KG1 (cell line): ENCODE measurements around the gene APOBEC3F.
"Not testable (repeated sequence)": the region's sequence is repeated elsewhere in the genome, so short reads cannot be mapped to it uniquely, and the experiment has no call there.

Experiments
- DNase-seq: peaks from one replicate; lab custom pipeline; 2025; lab: John Stamatoyannopoulos, UW

The APOBEC3F gene

GRCh38 chr22:39073981-39074380, 33.3 kb downstream of the APOBEC3F start:
- DNase-seq, result no peak

GRCh38 chr22:39076155-39077025, 35.7 kb downstream of the APOBEC3F start:
- not testable (repeated sequence) for DNase-seq

- not testable (repeated sequence) for DNase-seq
Measured at GRCh38 chr22:39077026-39077840, 36.6 kb downstream of the APOBEC3F start, which contains the start of gene APOBEC3G. Gene APOBEC3G (plus strand): TSS chr22:39077275. CDS start chr22:39077362, 87 bp downstream.

GRCh38 chr22:39077912-39078311, 37.2 kb downstream of the APOBEC3F start:
- not testable (repeated sequence) for DNase-seq

- no peak for DNase-seq
Measured at GRCh38 chr22:39078329-39078728, 37.7 kb downstream of the APOBEC3F start.

GRCh38 chr22:39079054-39079637, 38.5 kb downstream of the APOBEC3F start:
- not testable (repeated sequence) for DNase-seq

GRCh38 chr22:39080052-39080762, 39.5 kb downstream of the APOBEC3F start:
- no peak for DNase-seq

GRCh38 chr22:39081016-39081415, 40.4 kb downstream of the APOBEC3F start:
- DNase-seq, result no peak

GRCh38 chr22:39081598-39081997, 40.9 kb downstream of the APOBEC3F start:
- no peak for DNase-seq

- DNase-seq, result no peak
Measured at GRCh38 chr22:39083212-39084165, 42.8 kb downstream of the APOBEC3F start.

GRCh38 chr22:39084666-39085065, 44.0 kb downstream of the APOBEC3F start:
- DNase-seq, result no peak

GRCh38 chr22:39087098-39087497, 46.4 kb downstream of the APOBEC3F start:
- DNase-seq, result no peak

GRCh38 chr22:39087881-39088684, 47.4 kb downstream of the APOBEC3F start:
- DNase-seq, result no peak

- DNase-seq, result no peak
Measured at GRCh38 chr22:39088685-39089032, 48.0 kb downstream of the APOBEC3F start.

- no peak for DNase-seq
Measured at GRCh38 chr22:39089928-39090327, 49.3 kb downstream of the APOBEC3F start.

- peak; percentile 14 for DNase-seq
Measured at GRCh38 chr22:39090426-39091064, 49.9 kb downstream of the APOBEC3F start.

GRCh38 chr22:39091126-39092081, 50.7 kb downstream of the APOBEC3F start:
- DNase-seq, result no peak
